Esophagus muscularis mucosa (tissue), 4 donors: ENCODE results near the gene ZNF397.

Experiments used
- EP300 ChIP-seq: sonication (generic); formaldehyde crosslinking; IDR thresholded peaks from one replicate; pipeline ENCODE4 v1.6.1; 2017; ENCODE audit warnings: antibody characterized with exemption
- POLR2A ChIP-seq: fragments of 450-650 bp; IDR thresholded peaks from one replicate; pipeline ENCODE4 v1.6.1; 2017; ENCODE audit warnings: antibody characterized with exemption, moderate library complexity, mild to moderate bottlenecking, low read depth
- POLR2AphosphoS5 ChIP-seq, 2 donors: sonication (generic); formaldehyde crosslinking; IDR thresholded peaks; one replicate each; pipeline ENCODE4 v1.6.1; 2017; ENCODE audit warnings: antibody characterized with exemption in 2 of 2
- TF ChIP-seq, protein P1 (sequence below), 3 experiments: fragments of 200-600 bp in 2 of 3; fragments of 450-650 bp in 1 of 3; sonication (generic) in 2 of 3; IDR thresholded peaks; one replicate each; pipeline ENCODE4 v1.5.1; 2017 to 2019; ENCODE audit warnings: antibody characterized with exemption in 3 of 3, mild to moderate bottlenecking in 2 of 3, moderate library complexity in 1 of 3

GRCh38 chr18:35203067-35203466, 37.8 kb upstream of the ZNF397 start:
- TF ChIP-seq, protein P1, sequence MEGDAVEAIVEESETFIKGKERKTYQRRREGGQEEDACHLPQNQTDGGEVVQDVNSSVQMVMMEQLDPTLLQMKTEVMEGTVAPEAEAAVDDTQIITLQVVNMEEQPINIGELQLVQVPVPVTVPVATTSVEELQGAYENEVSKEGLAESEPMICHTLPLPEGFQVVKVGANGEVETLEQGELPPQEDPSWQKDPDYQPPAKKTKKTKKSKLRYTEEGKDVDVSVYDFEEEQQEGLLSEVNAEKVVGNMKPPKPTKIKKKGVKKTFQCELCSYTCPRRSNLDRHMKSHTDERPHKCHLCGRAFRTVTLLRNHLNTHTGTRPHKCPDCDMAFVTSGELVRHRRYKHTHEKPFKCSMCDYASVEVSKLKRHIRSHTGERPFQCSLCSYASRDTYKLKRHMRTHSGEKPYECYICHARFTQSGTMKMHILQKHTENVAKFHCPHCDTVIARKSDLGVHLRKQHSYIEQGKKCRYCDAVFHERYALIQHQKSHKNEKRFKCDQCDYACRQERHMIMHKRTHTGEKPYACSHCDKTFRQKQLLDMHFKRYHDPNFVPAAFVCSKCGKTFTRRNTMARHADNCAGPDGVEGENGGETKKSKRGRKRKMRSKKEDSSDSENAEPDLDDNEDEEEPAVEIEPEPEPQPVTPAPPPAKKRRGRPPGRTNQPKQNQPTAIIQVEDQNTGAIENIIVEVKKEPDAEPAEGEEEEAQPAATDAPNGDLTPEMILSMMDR (IDR thresholded peaks at IDR 0.05): no peak
- no peak for TF ChIP-seq EP300
- TF ChIP-seq POLR2AphosphoS5 (IDR thresholded peaks at IDR 0.05): no peak
- TF ChIP-seq POLR2A: no peak
